Naive B cell (primary cell): Measurements from ENCODE around the gene SCP2. TPM values are rescaled to one million over a fixed set of nuclear protein-coding genes. Genes with fewer than 3 reads are reported as not detected.

Experiments used
- ATAC-seq, 2 donors: fragments of 150-1000 bp; cut with Tn5 transposase; 2 replicates each; pipeline ENCODE4 v1.10.0; 2021; ENCODE audit warnings: low read depth in 2 of 2, mild to moderate bottlenecking in 2 of 2, moderate library complexity in 2 of 2
- DNase-seq: peaks from one replicate; pipeline ENCODE4 v3.0.0; 2022
- H3K27ac Mint-ChIP-seq, 6 donors: one replicate each; pipeline ENCODE4 v1.8.0; 2020 to 2022; ENCODE audit warnings: mild to moderate bottlenecking in 6 of 6, mixed read lengths in 6 of 6, moderate library complexity in 5 of 6, inconsistent platforms in 2 of 6
- H3K27me3 Mint-ChIP-seq, 3 donors: one replicate each; pipeline ENCODE4 v1.8.0; 2021 to 2022; ENCODE audit warnings: mixed read lengths in 3 of 3, mild to moderate bottlenecking in 1 of 3
- H3K36me3 Mint-ChIP-seq, 2 donors: one replicate each; pipeline ENCODE4 v1.8.0; 2020 to 2022; ENCODE audit warnings: mixed read lengths in 2 of 2, inconsistent platforms in 1 of 2, mild to moderate bottlenecking in 1 of 2
- H3K4me1 Mint-ChIP-seq, 3 donors: one replicate each; pipeline ENCODE4 v1.8.0; 2020 to 2022; ENCODE audit warnings: mixed read lengths in 3 of 3, inconsistent platforms in 1 of 3, mild to moderate bottlenecking in 1 of 3, moderate library complexity in 1 of 3
- H3K4me3 Mint-ChIP-seq, 8 donors: one replicate each; pipeline ENCODE4 v1.8.0; 2020 to 2022; ENCODE audit warnings: mild to moderate bottlenecking in 8 of 8, mixed read lengths in 8 of 8, moderate library complexity in 8 of 8, inconsistent platforms in 2 of 8
- H3K9me3 Mint-ChIP-seq, 7 donors: one replicate each; pipeline ENCODE4 v1.8.0; 2020 to 2022; ENCODE audit warnings: mixed read lengths in 7 of 7, mild to moderate bottlenecking in 5 of 7, inconsistent platforms in 2 of 7, moderate library complexity in 1 of 7
- polyA plus RNA-seq, 6 donors: library from polyadenylated mRNA; unstranded; fragments of 300-500 nt; fragmentation: Illumina TruSeq; gene quantifications; one replicate each; pipeline ENCODE4 v1.2.3, GENCODE V29; 2021; ENCODE audit warnings: low read depth in 6 of 6

SCP2 gene
- polyA plus RNA-seq, 6 donors from 2014 or later = 126 to 206 (median 169) TPM

DNA sequence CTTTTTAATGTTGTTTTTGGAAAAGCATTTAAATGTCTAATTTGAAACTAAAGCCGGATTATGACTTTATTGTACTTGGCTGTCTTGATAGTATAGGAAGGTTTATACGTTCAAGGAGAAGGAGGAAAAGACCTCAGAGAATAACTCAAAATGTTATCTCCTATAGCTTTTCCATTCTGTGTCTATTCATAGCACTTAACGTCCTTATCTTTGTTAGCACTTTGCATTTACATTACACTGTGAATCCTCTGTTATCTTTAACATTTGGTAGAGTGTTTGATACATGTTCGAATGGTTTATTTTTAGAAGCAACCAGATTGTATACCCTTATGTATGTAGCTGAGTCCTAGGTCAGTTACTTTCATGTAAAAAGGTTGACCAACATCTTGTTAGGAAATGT is 84.1 kb downstream of the SCP2 start:
- peaks cover 12 to 15% (median 14%) of the 10 kb centered on the region in 3 donors for H3K4me1 Mint-ChIP-seq
- peaks cover under 1 to 23% (median 5%) of the 10 kb centered on the region in 3 donors for H3K27me3 Mint-ChIP-seq
- peaks cover under 1 to 11% of the 10 kb centered on the region in 2 donors for H3K36me3 Mint-ChIP-seq

DNA sequence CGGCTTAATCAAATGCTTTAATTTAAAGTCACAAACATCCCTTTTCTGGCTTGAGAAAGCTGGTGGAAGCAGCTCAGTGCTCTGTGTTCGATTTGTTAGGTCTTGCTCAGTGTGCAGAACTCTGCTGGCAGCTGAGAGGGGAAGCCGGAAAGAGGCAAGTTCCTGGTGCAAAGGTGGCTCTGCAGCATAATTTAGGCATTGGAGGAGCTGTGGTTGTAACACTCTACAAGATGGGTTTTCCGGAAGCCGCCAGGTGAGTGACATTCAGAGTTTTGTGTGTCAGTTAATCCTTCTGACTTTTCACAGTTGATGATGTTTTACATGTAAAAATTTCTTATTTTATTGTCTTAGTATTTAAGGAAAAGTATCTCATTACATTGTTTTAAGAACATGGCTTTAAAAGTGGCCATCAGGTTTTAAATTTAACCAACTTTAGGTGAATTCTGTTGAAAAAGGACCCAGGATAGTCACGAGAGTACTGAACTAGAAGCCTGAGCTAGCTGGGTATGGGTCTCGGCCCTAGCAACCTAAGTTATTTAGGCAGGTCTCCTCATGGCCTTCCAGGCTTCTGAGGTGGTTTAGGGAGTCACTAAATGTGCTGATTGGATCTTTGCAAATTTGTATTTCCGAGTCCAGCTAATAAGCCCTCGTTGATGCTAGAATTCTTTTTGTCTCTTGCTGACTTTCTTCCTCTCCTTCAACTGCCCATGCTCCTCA is 87.9 kb downstream of the SCP2 start:
- no peaks in the 10 kb centered on the region for H3K27me3 Mint-ChIP-seq
- peak overlapping the region; percentile 46 to 78 (median 60) for H3K27ac Mint-ChIP-seq
- H3K36me3 Mint-ChIP-seq = peaks cover 0 to 22% of the 10 kb centered on the region in 2 donors
- DNase-seq (peak; percentile 76), ATAC-seq (peak; percentile 99)
- peak overlapping the region; percentile 78 to 98 (median 92) for H3K4me3 Mint-ChIP-seq
- peaks cover 20 to 32% (median 20%) of the 10 kb centered on the region in 3 donors for H3K4me1 Mint-ChIP-seq
- peaks cover 0 to 2% (median 0%) of the 10 kb centered on the region in 7 donors for H3K9me3 Mint-ChIP-seq

More for the DNA sequence above, 84.1 kb downstream of the SCP2 start:
- no peak for ATAC-seq
- no peak for DNase-seq
- no peak overlapping the region for H3K4me3 Mint-ChIP-seq
- no peak overlapping the region for H3K27ac Mint-ChIP-seq
- H3K9me3 Mint-ChIP-seq = peaks cover 0 to 7% (median 0%) of the 10 kb centered on the region in 7 donors

DNA sequence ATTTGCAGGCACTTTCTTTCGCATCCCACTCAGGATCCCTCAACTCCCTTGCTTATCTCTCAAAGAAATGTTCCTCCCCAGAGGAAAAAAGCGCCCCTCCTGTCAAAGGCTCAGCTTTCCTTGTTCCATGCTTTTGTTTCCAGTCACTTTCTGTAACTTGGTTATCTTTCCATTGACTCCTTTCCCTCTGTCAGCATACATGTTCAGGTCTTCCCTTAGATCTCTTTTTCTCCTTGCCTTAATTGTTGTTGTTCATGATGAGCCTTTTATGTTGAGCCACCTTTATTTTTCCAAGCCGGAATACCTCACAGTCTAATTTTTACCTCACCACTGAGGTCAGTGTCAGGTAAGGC is 88.4 kb downstream of the SCP2 start:
- Mint-ChIP-seq H3K36me3 (peaks cover 0 to 22% of the 10 kb centered on the region in 2 donors), H3K27me3 (no peaks in the 10 kb centered on the region), H3K4me3 (peak overlapping the region; percentile 78 to 98 (median 92)), H3K9me3 (peaks cover 0 to 2% (median 0%) of the 10 kb centered on the region in 7 donors), H3K27ac (peak overlapping the region in 5 of 6 donors; percentile 1 to 78 (median 69)), H3K4me1 (peaks cover 20 to 33% (median 20%) of the 10 kb centered on the region in 3 donors)
- DNase-seq (no peak), ATAC-seq (no peak)

DNA sequence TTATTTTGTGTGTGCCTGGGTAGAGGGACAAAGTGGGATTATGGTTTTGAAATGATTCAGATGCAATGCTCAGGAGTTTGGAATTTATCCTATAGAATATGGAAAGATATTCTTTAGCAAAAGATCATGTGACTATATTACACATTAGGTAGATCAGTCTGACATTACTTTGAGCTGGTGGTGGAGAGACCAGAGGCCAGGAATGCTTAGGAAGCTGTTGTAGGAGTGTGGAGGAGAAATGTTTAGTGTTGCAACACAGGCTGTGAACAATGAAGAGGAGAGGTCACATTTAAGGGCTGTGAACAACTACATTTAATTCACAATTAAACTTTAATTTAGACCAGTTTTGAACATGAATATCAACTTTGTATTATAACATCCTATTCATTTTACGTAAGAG is 89.6 kb downstream of the SCP2 start:
- Mint-ChIP-seq H3K9me3 (peaks cover 0 to 2% (median 0%) of the 10 kb centered on the region in 7 donors), H3K4me1 (peaks cover 20 to 33% (median 20%) of the 10 kb centered on the region in 3 donors), H3K27me3 (no peaks in the 10 kb centered on the region), H3K36me3 (peaks cover 0 to 22% of the 10 kb centered on the region in 2 donors), H3K4me3 (peak overlapping the region in 3 of 8 donors; percentile 17 to 89 (median 62)), H3K27ac (no peak overlapping the region)
- ATAC-seq (no peak), DNase-seq (no peak)

DNA sequence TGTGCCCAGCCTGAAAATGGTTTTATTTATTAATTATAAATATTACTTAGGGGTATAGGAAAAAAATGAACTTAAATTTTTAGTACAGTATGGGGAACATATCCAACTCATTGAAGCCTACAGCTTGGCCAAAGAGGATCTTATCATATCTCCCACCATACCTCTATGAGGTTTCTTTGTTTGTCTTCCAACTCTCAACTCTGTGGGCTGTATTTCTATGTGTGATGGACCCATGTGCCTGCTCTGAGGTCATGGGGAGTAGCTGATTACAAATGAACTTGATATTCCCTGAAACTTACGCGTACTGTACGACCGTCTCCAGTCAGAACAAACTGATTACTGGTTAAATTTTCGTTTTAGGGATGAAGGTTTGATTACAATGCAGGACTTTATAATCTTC is 93.5 kb downstream of the SCP2 start:
- Mint-ChIP-seq H3K9me3 (no peaks in the 10 kb centered on the region), H3K4me3 (no peak overlapping the region), H3K27ac (no peak overlapping the region), H3K27me3 (no peaks in the 10 kb centered on the region), H3K4me1 (peaks cover 20 to 24% (median 23%) of the 10 kb centered on the region in 3 donors), H3K36me3 (peaks cover 0 to 17% of the 10 kb centered on the region in 2 donors)
- ATAC-seq = no peak
- DNase-seq = no peak

- no peak for DNase-seq
- no peaks in the 10 kb centered on the region for H3K27me3 Mint-ChIP-seq
- peaks cover 6 to 11% (median 10%) of the 10 kb centered on the region in 3 donors for H3K4me1 Mint-ChIP-seq
- no peak for ATAC-seq
- no peaks in the 10 kb centered on the region for H3K9me3 Mint-ChIP-seq
- H3K36me3 Mint-ChIP-seq = peaks cover 0 to 4% of the 10 kb centered on the region in 2 donors
- no peak overlapping the region for H3K27ac Mint-ChIP-seq
- H3K4me3 Mint-ChIP-seq = no peak overlapping the region
Observed at GRCh38 chr1:53022179-53022578, 95.1 kb downstream of the SCP2 start.

DNA sequence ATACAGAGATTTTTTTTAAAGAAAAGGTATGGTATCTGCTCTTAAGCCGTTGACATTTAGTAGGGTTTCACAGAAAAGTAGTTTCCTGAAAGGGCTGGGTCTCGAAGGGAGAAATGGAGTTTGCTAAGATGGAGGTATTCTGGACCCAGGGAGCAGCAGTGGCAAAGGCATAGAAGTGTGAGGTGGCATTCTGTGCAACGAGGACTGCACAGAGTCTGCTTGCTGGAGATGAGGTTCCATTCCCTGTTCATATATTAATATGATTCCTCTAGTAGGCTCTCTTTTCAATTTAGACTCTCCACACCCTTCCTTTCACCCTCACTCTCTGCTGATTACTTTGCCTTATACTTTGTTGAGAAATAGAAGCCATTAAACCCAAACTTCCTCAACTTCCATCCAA is 96.5 kb downstream of the SCP2 start:
- no peak for DNase-seq
- no peak for ATAC-seq
- Mint-ChIP-seq H3K27ac (peak overlapping the region in 1 of 6 donors; percentile 42), H3K4me1 (peaks cover 6 to 10% (median 9%) of the 10 kb centered on the region in 3 donors), H3K27me3 (no peaks in the 10 kb centered on the region), H3K4me3 (no peak overlapping the region), H3K9me3 (no peaks in the 10 kb centered on the region), H3K36me3 (no peaks in the 10 kb centered on the region)

DNA sequence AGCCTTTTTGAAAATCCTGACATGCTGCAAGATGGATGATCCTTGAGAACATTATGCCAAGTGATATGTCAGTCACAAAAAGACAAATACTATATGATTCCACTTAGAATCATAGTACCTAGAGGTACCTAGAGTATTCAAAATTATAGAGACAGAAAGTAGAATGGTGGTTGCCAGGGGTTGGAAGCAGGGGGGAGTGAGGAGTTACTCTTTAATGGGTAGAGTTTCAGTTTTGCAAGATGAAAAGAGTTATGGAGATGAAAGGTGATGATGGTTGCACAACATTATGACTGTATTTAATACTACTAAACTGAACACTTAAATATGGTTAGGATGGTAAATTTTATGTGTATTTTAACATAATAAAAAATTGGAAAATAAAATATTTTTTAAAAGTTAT is 97.0 kb downstream of the SCP2 start:
- Mint-ChIP-seq H3K4me3 (no peak overlapping the region), H3K9me3 (no peaks in the 10 kb centered on the region), H3K4me1 (peaks cover 6 to 10% (median 9%) of the 10 kb centered on the region in 3 donors), H3K36me3 (no peaks in the 10 kb centered on the region), H3K27me3 (no peaks in the 10 kb centered on the region), H3K27ac (no peak overlapping the region)
- DNase-seq (no peak), ATAC-seq (no peak)

GRCh38 chr1:53025034-53025768 is 98.1 kb downstream of the SCP2 start:
- peaks cover 0 to 10% (median 6%) of the 10 kb centered on the region in 3 donors for H3K4me1 Mint-ChIP-seq
- no peak for DNase-seq
- H3K4me3 Mint-ChIP-seq = no peak overlapping the region
- no peaks in the 10 kb centered on the region for H3K27me3 Mint-ChIP-seq
- no peaks in the 10 kb centered on the region for H3K9me3 Mint-ChIP-seq
- no peak for ATAC-seq
- no peaks in the 10 kb centered on the region for H3K36me3 Mint-ChIP-seq
- no peak overlapping the region for H3K27ac Mint-ChIP-seq

- peaks cover 0 to 10% (median 6%) of the 10 kb centered on the region in 3 donors for H3K4me1 Mint-ChIP-seq
- H3K27me3 Mint-ChIP-seq = no peaks in the 10 kb centered on the region
- no peak overlapping the region for H3K4me3 Mint-ChIP-seq
- H3K36me3 Mint-ChIP-seq = no peaks in the 10 kb centered on the region
- no peak overlapping the region for H3K27ac Mint-ChIP-seq
- H3K9me3 Mint-ChIP-seq = no peaks in the 10 kb centered on the region
- no peak for DNase-seq
- ATAC-seq = no peak
Observed at GRCh38 chr1:53025769-53026112, 98.7 kb downstream of the SCP2 start.

DNA sequence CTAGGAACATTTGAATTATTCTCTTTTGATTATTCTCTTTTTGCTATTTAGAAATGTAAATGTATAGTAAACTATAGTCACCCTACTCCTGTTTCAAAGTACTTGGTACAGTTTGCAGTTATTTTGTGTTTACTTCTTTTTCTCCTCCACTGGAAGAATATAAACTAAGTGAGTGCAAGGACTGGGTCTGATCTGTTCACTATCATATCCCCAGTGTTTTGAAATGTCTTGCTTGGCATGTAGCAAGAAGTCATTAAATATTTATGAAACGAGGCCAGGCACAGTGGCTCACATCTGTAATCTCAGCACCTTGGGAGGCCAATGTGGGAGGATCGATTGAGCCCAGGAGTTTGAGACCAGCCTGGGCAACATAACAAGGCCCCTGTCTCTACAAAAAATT is 99.2 kb downstream of the SCP2 start:
- Mint-ChIP-seq H3K4me1 (peaks cover 0 to 12% (median 6%) of the 10 kb centered on the region in 3 donors), H3K27ac (no peak overlapping the region), H3K36me3 (peaks cover 1 to 4% of the 10 kb centered on the region in 2 donors), H3K27me3 (no peaks in the 10 kb centered on the region), H3K4me3 (no peak overlapping the region), H3K9me3 (no peaks in the 10 kb centered on the region)
- DNase-seq = no peak
- no peak for ATAC-seq

DNA sequence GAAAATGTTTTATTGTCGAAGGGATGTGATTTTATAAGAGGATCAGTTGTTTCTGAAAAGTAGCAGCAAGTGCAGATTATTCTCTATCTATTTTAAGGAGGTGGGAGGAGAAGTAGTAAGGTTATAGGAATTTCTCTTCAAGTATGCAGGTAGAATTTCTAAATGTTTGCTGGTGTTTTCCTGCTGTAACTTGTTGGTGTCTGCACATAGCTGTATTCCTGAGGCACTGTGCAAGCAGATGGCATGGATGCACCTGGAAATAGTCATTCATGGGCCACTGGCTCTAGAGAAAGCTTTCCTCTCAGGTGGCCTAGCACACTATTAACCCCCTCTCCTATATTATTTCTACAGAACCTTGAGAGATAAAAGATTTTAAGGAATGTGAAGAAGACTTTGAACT is 104.7 kb downstream of the SCP2 start:
- no peaks in the 10 kb centered on the region for H3K27me3 Mint-ChIP-seq

DNA sequence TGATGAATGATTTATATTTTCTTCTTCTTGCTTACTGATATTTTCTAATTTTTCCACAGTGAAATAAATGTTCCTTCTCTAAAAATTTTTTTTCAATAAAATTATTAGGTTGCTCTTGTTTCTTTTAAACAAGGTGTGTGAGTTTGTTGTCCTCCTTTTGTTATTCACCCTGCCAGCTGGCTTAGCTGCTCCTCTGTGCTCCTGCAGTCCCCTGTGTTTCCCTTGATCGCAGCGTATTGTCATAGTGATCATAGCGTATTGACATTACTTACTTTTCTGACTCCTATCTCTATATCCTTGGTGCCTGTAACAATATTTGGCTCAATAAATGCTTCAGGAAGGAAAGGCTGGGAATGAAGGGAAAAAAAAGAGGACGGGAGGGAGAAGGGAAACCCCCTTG is 110.1 kb downstream of the SCP2 start:
- Mint-ChIP-seq H3K27ac (peak overlapping the region in 1 of 6 donors; percentile 35), H3K9me3 (no peaks in the 10 kb centered on the region), H3K4me3 (no peak overlapping the region), H3K36me3 (peaks cover 25 to 35% of the 10 kb centered on the region in 2 donors), H3K27me3 (no peaks in the 10 kb centered on the region), H3K4me1 (peaks cover 0 to 7% (median 0%) of the 10 kb centered on the region in 3 donors)
- no peak for ATAC-seq
- no peak for DNase-seq

More for the DNA sequence above, 104.7 kb downstream of the SCP2 start:
- Mint-ChIP-seq H3K4me1 (peaks cover 0 to 10% (median 0%) of the 10 kb centered on the region in 3 donors), H3K9me3 (no peaks in the 10 kb centered on the region), H3K4me3 (no peak overlapping the region), H3K27ac (no peak overlapping the region), H3K36me3 (peaks cover 14 to 16% of the 10 kb centered on the region in 2 donors)
- ATAC-seq (no peak), DNase-seq (no peak)

DNA sequence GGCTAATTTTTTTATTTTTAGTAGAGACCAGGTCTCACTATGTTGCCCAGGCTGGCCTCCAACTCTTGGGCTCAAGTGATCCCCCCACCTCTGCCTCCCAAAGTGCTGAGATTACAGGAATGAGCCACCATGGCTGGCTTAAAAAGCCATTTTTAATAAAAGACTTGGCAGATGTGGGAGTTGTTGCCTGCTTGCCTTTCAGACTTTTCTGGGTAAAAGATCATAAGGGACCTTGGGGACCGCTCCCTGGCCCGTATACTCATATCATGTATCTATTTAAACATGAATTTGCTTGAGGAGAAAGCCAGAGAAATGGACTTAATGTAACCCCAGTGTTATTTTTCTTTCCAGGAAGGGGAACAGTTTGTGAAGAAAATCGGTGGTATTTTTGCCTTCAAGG is 111.5 kb downstream of the SCP2 start:
- H3K27me3 Mint-ChIP-seq = no peaks in the 10 kb centered on the region
- H3K36me3 Mint-ChIP-seq = peaks cover 24 to 30% of the 10 kb centered on the region in 2 donors
- ATAC-seq (no peak), DNase-seq (no peak)
- peaks cover 0 to 7% (median 5%) of the 10 kb centered on the region in 3 donors for H3K4me1 Mint-ChIP-seq
- H3K9me3 Mint-ChIP-seq = no peaks in the 10 kb centered on the region
- H3K27ac Mint-ChIP-seq = no peak overlapping the region
- H3K4me3 Mint-ChIP-seq = no peak overlapping the region
